GM19463 (cell line): Measurements from ENCODE around the gene GATAD1.
"Not testable (repeated sequence)": the region's sequence is repeated elsewhere in the genome, so short reads cannot be mapped to it uniquely, and the experiment has no call there.

Experiments used
- ATAC-seq: cut with Tn5 transposase; IDR thresholded peaks from one replicate; pipeline ENCODE4 v1.9.1; 2021; ENCODE audit warnings: mild to moderate bottlenecking, moderate library complexity; ENCODE audit not compliant: unreplicated experiment

GATAD1 gene

DNA sequence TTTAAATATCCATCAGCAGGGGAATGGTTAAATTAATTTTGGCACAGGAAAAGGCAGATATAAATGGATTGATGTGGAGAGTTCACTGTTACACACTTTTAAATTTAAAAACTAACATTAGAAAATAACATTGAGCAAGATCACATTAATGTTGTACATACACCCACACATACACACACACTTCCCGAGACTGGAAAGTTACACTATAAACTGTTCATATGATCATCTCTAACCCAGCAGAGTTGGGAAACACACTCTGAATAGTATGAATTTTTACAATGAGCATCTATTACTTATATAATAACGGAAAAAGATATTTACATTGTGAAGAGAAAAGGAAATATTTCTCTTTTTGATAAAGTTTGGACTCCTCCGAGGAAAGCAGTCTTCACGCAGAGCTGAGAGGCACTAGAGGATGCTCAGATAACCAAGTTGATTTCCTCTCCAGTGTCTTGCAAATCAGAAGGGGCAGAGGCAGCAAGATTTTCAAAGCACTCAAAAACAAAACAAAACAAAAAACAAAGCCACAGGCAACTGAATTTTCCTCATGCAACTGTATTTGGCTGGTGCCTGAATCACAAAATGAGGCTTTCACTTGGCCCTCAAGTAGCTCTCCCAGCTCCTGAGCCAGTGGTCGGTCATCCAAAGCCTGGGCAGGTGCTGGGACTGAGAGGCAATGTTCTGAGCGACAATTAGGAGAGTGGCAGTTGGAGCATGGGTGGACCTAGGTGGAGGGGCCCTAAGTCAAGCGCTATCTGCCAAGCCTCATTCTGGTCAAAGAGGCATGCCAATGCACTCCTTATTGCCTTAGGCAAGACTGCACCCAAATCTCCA, 10.5 kb upstream of the GATAD1 start:
- no peak for ATAC-seq

DNA sequence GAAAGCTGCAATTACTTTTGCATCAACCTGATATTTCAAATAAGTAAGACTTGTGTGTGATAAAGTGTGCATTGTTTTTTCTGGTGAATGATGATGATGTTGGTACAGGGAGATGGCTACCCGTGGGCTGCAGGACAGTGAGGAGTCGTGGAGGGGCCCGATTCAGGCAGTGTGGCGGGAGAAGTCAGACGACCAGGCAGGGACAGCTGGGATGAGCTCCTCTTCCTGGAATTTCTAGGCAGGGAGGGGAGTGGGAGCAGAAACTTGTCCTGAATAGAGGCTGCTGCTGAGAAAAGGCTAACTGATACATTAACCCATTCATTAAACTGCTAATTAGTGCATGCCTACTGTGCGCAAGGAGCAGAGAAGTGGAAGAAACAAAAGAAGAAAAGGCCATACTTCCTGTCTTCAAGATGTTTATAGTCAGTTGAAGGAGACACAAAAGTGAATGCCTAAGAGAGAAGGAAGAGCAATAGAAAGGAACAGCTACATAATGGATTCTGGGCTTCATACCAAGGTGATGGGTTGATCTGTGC, 9.3 kb upstream of the GATAD1 start:
- ATAC-seq = no peak

DNA sequence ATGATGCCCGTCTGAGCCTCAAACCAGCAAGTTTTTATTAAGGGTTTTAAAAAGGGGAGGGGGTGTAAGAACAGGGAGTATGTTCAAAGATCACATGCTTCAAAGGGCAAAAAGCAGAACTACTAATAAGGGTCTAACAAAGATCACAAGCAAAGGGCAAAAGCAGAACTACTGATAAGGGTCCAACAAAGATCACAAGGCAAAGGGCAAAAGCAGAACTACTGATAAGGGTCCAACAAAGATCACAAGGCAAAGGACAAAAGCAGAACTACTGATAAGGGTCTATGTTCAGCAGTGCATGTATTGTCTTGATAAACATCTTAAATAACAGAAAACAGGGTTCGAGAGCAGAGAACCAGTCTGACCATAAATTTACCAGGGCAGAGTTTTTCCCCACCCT, 4.6 kb upstream of the GATAD1 start:
- not testable (repeated sequence) for ATAC-seq

DNA sequence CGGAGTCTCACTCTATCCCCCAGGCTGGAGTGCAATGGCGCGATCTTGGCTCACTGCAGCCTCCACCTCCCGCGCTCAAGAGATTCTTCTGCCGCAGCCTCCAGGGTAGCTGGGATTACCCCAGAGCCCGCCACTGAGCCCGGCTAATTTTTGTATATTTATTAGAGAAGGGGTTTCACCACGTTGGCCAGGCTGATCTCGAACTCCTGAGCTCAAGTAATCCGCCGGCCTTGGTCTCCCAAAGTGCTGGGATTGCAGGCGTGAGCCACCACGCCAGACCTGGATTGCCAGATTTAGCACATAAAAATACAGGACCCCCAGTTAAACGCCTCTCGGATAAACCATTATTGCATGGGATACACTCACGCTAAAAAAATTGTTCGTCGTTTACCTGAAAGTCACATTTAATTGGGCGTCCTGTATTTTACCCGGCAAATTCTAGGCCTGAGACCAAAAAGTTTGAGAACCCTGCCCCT, 375 bp upstream of the GATAD1 start:
- no peak for ATAC-seq

DNA sequence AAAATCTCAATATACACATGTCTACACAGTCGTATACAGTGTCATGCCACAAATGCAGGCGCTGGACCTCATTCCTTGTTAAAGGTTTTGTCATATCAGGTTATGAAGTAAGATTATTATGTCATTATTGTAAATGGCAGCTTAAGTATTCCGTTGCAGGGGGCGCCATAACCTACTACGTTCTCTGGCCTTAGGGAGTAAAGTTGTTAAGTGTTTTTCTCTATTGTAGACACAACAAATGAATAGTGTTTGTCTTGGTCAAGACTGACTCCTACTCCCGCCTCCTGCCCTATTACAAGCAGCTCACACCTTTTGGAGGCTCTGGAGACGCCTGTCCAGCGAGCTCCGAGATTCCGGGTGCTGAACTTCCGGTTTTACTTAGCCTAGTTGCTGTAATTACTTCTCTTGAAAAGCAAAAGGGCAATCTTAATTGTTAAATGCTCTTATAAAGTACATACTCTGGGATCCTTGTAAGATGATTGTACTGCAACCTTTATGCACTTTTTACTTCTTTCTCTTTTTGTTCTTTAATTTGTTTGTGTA, 994 bp downstream of the GATAD1 start:
- peak; percentile 36 for ATAC-seq

DNA sequence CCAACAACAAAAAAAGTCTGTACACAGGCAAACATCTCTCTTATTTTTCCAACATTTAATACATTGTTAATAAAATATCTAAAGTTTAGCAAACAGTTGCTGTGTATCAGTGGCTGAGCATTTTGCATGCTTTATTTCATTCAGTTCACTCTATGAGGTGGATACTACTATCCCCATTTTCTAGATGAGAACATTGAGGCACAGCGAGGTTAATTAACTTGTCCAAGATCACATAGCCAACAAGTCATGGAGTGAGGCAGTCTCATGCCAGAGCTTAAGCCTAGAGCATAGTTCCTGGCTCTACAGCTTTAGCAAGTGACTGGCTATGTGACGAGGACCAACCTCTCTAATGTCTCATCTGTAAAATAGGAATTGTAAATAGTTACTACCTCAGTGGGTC, 4.4 kb downstream of the GATAD1 start:
- ATAC-seq = no peak

DNA sequence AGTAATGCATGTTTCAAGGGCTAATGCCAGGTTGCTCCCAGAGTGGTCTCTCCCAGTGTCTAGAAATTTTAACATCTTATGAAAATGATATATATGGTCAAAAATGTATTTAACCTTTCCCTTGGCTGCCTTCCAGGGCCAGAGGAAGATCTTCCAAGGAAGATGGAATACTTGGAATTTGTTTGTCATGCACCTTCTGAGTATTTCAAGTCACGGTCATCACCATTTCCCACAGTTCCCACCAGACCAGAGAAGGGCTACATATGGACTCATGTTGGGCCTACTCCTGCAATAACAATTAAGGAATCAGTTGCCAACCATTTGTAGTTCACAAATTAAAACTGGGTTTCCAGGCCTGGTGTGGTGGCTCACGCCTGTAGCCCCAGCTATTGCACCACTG, 9.0 kb downstream of the GATAD1 start:
- no peak for ATAC-seq

DNA sequence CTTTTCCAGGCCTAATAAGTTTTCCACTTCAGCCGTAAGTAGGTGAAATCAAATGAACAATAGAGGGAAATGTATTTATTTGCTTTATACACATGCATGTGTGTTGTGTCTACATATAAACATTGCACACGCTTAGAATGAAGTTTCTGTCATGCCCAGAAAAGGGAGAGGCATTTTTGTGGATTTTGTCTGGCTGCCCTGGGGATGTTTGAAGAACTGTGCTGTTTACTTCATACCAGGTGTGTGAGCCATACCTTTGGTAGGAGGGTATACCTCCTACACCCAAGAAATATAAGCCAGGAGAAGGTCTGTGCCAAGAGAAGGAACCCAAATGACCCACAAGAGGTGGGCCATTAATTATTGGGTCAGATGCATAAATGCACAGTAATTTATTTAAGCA, 12.8 kb downstream of the GATAD1 start:
- no peak for ATAC-seq

DNA sequence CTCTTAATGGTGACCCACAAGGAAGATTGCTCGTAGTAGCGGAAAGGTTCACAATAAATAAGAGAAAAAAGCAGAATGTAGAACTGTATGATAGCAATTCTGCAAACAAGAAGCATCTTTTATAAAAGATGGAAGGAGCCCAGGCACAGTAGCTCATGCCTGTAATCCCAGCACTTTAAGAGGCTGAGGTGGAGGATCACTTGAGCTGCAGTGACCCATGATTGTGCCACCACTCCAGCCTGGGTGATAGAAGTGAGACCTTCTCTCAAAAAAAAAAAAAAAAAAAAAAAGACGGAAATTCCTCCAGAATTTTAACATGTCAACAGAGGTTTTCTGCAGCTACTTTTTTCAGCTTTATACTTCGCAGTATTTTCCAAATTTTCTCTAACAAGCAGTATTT, 13.2 kb downstream of the GATAD1 start:
- ATAC-seq = no peak

DNA sequence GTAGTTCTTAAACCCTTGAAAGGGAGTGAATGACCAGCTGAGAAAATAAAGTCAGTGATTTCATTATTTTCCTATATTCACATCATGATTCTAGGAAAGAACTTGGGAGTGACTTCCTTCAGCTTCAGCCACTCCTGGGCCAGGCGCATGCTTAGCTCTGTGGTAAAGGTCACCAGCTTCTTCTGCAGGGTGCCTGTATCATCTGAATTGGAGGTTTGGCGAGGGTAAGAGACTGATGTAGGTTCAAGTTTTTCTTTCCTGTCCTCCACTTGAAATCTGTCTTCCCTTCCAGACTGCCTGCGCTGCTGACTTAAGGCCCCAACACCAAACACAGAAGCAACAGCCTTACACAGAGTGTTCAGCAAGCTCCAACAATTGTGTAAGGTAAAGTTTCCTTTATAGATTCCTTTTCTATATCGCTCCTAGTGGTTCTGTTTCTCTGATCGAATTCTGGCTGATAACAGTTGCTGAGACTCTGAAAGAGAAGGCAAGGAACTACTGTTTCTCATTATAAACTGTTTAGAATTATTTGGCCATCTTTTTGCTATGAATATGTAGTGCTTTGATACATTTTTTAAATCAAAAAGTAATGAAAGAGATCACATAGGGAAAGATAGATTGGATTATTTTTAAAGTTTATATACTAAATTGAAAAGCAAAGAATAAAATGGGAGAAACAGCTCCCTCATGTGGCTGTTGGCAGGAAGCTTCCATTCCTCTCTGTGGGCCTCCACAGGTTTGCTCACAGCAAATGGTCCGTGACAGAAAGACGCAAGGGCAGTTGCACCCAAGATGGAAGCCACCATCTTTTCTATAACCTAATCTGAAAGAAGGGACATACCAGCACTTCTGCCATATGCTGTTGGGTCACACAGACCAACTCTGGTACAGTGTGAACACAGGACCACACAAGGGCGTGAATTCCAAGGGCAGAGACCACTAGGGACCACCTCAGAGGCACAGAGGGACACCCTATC, 14.0 kb downstream of the GATAD1 start:
- ATAC-seq = peak; percentile 81

DNA sequence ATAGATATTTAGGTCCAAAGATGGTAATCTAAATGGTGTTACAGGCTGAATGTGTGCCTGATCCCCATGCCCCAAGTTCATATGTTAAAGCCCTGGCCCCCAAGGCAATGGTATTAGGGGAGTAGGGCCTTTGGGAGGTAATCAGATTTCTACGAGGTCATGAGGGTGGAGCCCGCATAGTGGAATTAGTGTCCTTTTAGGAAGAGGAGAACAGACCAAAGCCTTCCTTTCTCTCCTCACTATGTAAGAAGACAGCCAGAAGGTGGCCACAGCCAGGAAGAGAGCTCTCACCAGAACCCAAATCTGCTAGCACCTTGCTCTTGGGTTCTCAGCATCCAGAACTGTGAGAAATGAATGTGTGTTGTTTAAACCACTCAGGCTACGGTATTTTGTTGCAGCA, 15.3 kb downstream of the GATAD1 start:
- no peak for ATAC-seq

DNA sequence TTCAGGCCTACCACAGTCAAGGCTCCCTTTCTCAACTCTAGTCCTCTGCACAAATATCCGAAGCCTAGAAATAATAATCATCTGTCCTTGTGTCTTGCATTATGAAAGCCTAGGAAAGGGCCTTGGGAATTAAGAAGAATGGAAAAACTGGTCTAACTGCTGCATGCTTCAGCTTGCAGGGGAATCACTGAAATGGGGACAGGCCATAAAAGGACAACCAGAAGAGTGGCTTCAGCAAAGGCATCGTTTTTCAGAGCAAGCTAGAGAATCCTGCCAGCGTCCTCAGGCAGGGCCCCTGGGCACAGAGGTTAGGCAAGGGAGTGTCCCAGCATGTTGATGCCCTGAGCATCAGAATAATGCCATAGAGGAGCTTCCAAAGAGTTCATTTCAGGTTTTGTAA, 17.2 kb downstream of the GATAD1 start:
- ATAC-seq = no peak

DNA sequence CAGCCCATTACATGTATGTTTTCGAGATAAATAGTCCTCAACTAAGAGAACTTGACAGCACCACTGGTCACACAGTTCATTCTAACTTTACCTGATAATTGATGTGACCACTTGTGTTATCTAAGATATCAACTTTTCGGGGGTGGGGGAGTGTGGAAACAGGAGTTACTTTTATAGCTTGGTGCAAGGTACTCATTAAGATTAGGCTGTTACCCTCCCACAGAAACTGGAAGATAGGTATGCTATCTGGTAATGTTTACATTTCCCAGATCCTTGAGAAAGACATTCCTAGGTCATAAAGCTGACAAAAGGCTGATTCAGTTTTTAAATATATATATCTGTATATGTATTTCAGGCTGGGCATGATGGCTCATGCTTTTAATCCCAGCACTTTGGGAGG, 19.4 kb downstream of the GATAD1 start:
- no peak for ATAC-seq

DNA sequence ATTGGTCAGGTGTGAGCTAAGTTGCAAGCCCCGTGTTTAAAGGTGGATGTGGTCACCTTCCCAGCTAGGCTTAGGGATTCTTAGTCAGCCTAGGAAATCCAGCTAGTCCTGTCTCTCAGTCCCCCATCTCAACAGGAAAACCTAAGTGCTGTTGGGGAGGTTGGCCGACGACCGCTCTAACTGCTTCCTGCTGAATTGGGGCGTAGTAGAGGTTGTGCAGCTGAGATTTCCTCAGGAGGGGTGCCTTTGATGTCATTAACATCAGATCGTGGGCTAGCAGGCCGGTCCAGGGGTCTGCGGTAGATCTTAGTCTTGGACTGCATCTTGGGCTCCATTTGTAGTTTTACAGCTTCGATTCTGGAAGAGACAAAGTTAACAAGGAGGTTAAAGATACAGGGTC, 21.3 kb downstream of the GATAD1 start:
- not testable (repeated sequence) for ATAC-seq

DNA sequence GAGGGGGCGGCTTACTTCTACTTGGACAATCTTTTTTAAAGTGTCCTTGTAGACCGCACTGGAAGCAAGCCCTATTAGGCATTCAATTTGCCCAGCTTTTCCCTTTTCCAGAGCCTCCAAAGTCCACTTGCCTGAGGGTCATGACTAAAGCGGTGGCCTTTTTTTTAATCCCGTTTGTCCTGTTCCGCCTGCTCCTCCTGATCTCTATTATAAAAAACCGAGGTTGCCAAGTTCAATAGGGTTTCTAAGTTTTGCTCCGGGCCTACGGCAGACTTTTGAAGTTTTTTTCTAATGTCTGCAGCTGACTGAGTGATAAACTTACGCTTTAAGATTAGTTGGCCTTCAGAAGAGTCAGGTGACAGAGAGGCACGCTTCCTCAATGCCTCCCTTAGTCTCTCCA, 26.7 kb downstream of the GATAD1 start:
- ATAC-seq = not testable (repeated sequence)

DNA sequence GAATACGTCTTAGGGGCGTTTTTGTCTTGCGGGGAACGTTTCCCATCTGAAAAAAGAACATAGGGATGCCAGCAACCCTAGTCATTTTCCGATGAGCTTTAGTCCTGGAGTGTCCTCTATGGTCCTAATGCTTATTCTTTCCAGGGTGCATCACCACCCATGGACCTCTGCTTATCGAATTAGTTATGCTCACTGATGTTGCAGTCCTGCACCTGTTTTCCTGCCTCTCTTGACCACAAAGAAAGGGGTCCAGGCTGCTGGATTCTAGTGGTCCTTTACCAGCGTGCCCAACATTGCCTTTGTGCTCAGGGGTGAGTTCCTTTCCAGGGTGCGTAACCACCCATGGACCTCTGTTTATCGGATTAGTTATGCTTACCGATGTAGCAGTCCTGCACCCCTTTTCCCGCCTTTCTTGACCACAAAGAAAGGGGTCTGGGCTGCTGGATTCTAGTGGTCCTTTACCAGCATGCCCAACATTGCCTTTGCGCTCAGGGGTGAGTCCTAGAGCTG, 28.0 kb downstream of the GATAD1 start:
- ATAC-seq = not testable (repeated sequence)

DNA sequence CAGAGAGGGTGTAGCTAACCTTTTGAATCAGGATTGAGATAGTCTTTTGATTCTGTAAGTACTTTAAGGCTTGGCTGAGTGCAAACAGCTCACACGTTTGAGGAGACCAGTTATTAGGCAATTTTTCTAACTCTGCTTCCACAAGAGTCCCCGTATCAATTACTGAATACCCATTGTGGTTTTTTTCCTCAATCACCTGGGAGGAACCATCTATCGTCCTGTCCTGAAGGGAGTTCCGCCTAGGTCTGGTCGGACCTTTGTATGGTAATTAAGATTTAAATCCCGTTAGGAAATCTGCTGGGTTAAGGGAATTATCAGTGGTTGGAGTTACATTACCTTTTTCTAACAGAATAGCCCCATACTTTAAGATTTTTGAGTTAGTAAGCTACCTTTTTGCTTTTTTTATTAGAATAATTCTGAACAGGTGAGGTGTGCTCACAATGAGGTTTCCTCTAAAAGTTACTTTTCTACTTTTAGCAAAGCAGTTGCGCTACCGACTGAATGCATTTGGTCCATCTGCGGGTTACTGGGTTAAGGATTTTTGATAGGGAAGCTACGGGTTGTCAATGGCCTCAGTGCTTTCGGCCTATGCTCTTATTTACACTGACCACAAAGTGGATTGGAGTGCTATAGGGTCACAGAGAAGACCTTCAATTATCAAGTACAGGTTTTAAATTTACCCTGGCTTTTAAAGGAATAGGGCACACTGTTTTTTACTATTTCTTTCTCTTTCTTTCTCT, 28.7 kb downstream of the GATAD1 start:
- not testable (repeated sequence) for ATAC-seq

DNA sequence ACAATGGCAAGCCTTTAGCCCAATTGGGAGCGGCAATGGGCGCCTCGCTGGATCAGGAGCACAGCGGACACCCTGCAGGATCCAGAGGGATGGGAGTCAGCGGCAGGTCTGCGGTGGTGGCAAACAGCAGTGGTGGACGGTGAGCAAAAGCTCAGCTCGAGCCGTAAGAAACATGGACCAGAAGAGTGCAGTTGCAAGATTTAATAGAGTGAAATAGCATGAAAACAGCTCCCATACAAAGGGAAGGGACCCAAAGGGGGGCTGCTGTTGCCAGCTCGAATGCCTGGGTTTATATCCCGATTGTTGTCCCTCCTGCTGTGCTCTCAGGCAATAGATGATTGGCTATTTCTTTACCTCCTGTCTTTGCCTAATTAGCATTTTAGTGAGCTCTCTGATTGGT, 30.4 kb downstream of the GATAD1 start, which contains the start of gene ERVW-1:
ERVW-1 (minus strand) TSS at position 266 of the 400 bp plus-strand sequence. CDS start 7,565 bp downstream, outside the sequence.
- ATAC-seq = not testable (repeated sequence)

DNA sequence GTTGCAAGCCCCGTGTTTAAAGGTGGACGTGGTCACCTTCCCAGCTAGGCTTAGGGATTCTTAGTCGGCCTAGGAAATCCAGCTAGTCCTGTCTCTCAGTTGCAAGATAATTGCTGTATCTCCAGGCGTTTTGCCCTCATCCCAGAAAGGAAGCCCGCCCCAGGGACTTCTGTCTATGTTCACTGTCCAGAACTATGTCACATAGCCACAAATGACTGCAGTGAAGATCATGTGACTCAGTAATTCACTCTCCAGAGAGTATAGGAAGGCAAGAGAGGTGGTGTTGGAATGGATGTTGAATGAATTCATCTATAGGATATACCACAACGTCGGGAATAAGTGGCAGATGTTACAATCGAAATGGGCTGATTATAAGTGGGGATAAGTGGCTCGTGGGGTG, 30.8 kb downstream of the GATAD1 start:
- ATAC-seq = no peak

DNA sequence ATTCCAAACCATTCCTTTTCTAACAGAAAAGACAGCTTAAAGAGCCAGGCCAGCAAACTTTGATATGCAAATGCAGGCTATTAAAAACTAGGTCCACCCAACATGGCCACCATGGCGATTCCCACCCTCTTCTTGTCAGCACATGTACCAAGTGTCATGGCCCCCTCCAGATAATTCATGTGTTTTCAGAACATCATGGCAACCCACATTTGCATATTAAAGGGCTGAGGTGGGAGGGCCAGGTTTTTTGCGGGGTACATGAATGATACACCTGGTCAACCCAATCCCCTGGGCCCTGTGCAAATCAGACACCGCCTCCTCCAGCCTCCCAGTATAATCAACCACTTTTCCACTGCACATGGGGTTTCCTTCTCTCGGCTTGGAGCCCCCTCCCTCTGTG, 31.4 kb downstream of the GATAD1 start:
- no peak for ATAC-seq
